Measurements from ENCODE around the gene PRKCB. TPM values are rescaled to one million over a fixed set of nuclear protein-coding genes. Genes with fewer than 3 reads are reported as not detected.

PRKCB gene
- total and polyA plus RNA-seq, 4 donors: 1.6 to 9.4 (median 4.0) TPM

GRCh38 chr16:23847948-23848347, 12.2 kb downstream of the PRKCB start:
- Histone ChIP-seq H3K27me3 (ENCODE audit: control insufficient read depth in 4 of 4, insufficient read depth in 4 of 4, low read length in 3 of 4) (peaks cover 0 to 3% (median 0%) of the 10 kb centered on the region in 4 donors), H3K36me3 (ENCODE audit: control insufficient read depth in 4 of 4, insufficient read depth in 3 of 4, low read depth in 1 of 4, low read length in 3 of 4) (no peaks in the 10 kb centered on the region), H3K9ac (ENCODE audit: low read depth in 1 of 2, low read length in 2 of 2) (no peak overlapping the region), H3K4me1 (ENCODE audit: control insufficient read depth in 4 of 4, insufficient read depth in 4 of 4, low read length in 3 of 4) (no peaks in the 10 kb centered on the region), H3K9me3 (ENCODE audit: control insufficient read depth in 4 of 4, low read length in 3 of 4) (peaks cover 0 to 11% (median 0%) of the 10 kb centered on the region in 4 donors), H3K4me3 (ENCODE audit: low read depth in 1 of 3, low read length in 3 of 3) (no peak overlapping the region), H3K27ac (ENCODE audit: low read depth in 1 of 2, low read length in 2 of 2) (no peak overlapping the region)
- DNase-seq (ENCODE audit: low spot score): no peak
- TF ChIP-seq YY1 (IDR thresholded peaks at IDR 0.05) (no peak), REST (IDR thresholded peaks at IDR 0.05) (no peak), SP1 (IDR thresholded peaks at IDR 0.05) (no peak), EGR1 (IDR thresholded peaks at IDR 0.05; ENCODE audit: low read depth in 2 of 2) (no peak), GABPA (IDR thresholded peaks at IDR 0.05 in 1 of 2, conservative IDR thresholded peaks at IDR 0.05 in 1 of 2) (no peak), FOXA2 (IDR thresholded peaks at IDR 0.05) (no peak)
- 35% methylated on average over 3 of the region's 3 CpGs for WGBS

GRCh38 chr16:23848958-23849357, 13.2 kb downstream of the PRKCB start:
- 65% methylated on average over 9 of the region's 9 CpGs for WGBS
- H3K4me3 ChIP-seq (ENCODE audit: low read depth in 1 of 3, low read length in 3 of 3): no peak overlapping the region
- H3K36me3 ChIP-seq (ENCODE audit: control insufficient read depth in 4 of 4, insufficient read depth in 3 of 4, low read depth in 1 of 4, low read length in 3 of 4): no peaks in the 10 kb centered on the region
- DNase-seq (ENCODE audit: low spot score): no peak
- no peaks in the 10 kb centered on the region for H3K4me1 ChIP-seq (ENCODE audit: control insufficient read depth in 4 of 4, insufficient read depth in 4 of 4, low read length in 3 of 4)
- H3K27ac ChIP-seq (ENCODE audit: low read depth in 1 of 2, low read length in 2 of 2): no peak overlapping the region
- no peak for TF ChIP-seq SP1 (IDR thresholded peaks at IDR 0.05)
- TF ChIP-seq MAX (IDR thresholded peaks at IDR 0.05): no peak
- TF ChIP-seq ATF3 (IDR thresholded peaks at IDR 0.05): no peak
- TF ChIP-seq EGR1 (IDR thresholded peaks at IDR 0.05; ENCODE audit: low read depth in 2 of 2): no peak
- no peak for TF ChIP-seq RXRA (IDR thresholded peaks at IDR 0.05)
- TF ChIP-seq HNF4G (IDR thresholded peaks at IDR 0.05): no peak
- no peak for TF ChIP-seq HNF4A (conservative IDR thresholded peaks at IDR 0.05)
- TF ChIP-seq YY1 (IDR thresholded peaks at IDR 0.05): no peak
- TF ChIP-seq CTCF (IDR thresholded peaks at IDR 0.05; ENCODE audit: low read depth, low read length, missing input control): no peak
- TF ChIP-seq FOXA1 (IDR thresholded peaks at IDR 0.05): no peak
- TF ChIP-seq ZBTB33 (IDR thresholded peaks at IDR 0.05): no peak
- no peak for TF ChIP-seq JUND (IDR thresholded peaks at IDR 0.05)
- TF ChIP-seq TAF1 (conservative IDR thresholded peaks at IDR 0.05): no peak
- TF ChIP-seq RAD21 (IDR thresholded peaks at IDR 0.05): no peak
- no peak for TF ChIP-seq NR2F2 (IDR thresholded peaks at IDR 0.05)
- TF ChIP-seq REST (IDR thresholded peaks at IDR 0.05): no peak
- no peak for TF ChIP-seq GABPA (IDR thresholded peaks at IDR 0.05 in 1 of 2, conservative IDR thresholded peaks at IDR 0.05 in 1 of 2)
- TF ChIP-seq FOXA2 (IDR thresholded peaks at IDR 0.05): no peak
- peaks cover 0 to 11% (median 0%) of the 10 kb centered on the region in 4 donors for H3K9me3 ChIP-seq (ENCODE audit: control insufficient read depth in 4 of 4, low read length in 3 of 4)
- peaks cover 0 to 3% (median 0%) of the 10 kb centered on the region in 4 donors for H3K27me3 ChIP-seq (ENCODE audit: control insufficient read depth in 4 of 4, insufficient read depth in 4 of 4, low read length in 3 of 4)
- H3K9ac ChIP-seq (ENCODE audit: low read depth in 1 of 2, low read length in 2 of 2): no peak overlapping the region
